ENCODE results near the gene ZNF408.

Gene ZNF408

DNA sequence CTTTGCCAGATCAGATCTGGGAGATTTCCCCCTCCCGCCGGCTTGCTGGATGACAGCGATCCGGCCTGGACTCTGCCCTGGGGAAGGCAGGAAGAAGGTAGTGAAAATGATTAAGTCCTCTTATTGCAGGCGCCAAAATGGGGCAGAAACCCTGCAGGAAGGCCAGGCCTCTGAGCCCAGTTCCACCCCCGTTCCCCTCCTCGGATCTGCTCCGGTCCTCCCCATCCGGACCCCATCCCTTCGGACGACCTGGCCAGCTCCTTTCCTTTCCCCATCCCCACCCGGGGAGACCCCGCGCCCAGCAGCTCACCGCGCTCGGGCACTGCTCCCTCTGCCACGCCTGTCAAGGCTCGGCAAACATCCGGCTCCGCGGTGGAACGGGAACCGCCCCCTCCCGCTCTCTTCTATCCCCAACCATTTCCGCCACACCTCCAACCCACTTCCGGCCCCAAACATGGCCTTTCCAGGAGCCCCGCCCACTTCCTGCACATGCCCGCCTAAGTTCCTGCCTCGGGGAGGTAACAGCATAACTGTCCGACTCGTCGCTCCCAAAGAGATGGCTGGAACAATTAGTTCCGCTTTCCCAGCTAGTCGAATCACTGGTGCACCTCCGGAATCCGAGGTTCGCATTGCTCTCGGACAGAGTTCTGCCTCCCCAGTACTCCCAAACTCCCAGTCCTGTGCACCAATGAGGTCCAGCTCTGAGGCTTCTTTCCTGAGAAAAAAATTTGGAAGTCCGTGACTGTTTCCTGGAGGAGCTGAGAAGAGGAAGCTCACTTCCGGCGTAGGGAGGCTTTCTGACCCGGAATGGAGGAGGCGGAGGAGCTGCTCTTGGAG lies at the start of gene ZNF408, which contains the start of gene ARHGAP1:
ZNF408 (plus strand) TSS at position 791 of the 837 bp plus-strand sequence; CDS start at position 808, 17 bp downstream.
ARHGAP1 (minus strand) TSS at position 379 of the 837 bp plus-strand sequence. CDS start 4,512 bp downstream, outside the sequence.
- no peak for TF ChIP-seq CTCF (IDR thresholded peaks at IDR 0.05)
- H3K9me3 Mint-ChIP-seq = no peaks in the 10 kb centered on the region
- H3K36me3 Mint-ChIP-seq (ENCODE audit: low read depth) = peaks cover 20% of the 10 kb centered on the region
- no peaks in the 10 kb centered on the region for H3K27me3 Mint-ChIP-seq (ENCODE audit: low read depth, poor library complexity)
- DNase-seq = peak; percentile 98
- peaks cover 55% of the 10 kb centered on the region for H3K4me1 Mint-ChIP-seq
- H3K27ac Mint-ChIP-seq = peak within 1 kb of the TSS; percentile 100
- peak within 1 kb of the TSS; percentile 100 for H3K4me3 Mint-ChIP-seq

- H3K27ac Mint-ChIP-seq = no peak overlapping the region
- H3K4me3 Mint-ChIP-seq = no peak overlapping the region
- TF ChIP-seq CTCF (IDR thresholded peaks at IDR 0.05) = no peak
- no peaks in the 10 kb centered on the region for H3K4me1 Mint-ChIP-seq
- H3K27me3 Mint-ChIP-seq (ENCODE audit: low read depth, poor library complexity) = no peaks in the 10 kb centered on the region
- no peaks in the 10 kb centered on the region for H3K9me3 Mint-ChIP-seq
- H3K36me3 Mint-ChIP-seq (ENCODE audit: low read depth) = peaks cover 72% of the 10 kb centered on the region
- no peak for DNase-seq
These were observed 45.2 kb upstream of the ZNF408 start for GRCh38 chr11:46655631-46656030.

DNA sequence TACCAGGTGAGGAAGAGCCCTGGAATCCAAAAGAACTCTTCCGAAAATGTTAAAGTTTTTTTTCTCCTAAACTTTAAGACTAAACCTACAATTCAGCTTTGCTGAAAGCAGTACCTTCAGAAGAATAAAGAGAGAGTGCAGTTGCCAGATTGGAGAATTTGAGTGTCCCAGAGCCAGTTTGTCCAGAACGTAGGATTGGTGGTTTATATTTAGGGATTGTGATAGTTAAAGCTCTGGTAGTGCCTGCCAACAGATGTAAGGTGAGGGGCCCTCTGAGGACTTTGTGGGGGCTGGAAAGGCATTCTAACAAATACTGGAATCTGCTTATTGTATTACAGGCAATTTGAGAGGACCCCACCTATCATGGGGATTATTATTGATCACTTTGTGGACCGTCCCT lies 43.6 kb upstream of the ZNF408 start:
- Mint-ChIP-seq H3K9me3 (no peaks in the 10 kb centered on the region), H3K27ac (peak overlapping the region; percentile 26), H3K4me3 (no peak overlapping the region), H3K36me3 (ENCODE audit: low read depth) (peaks cover 63% of the 10 kb centered on the region), H3K27me3 (ENCODE audit: low read depth, poor library complexity) (no peaks in the 10 kb centered on the region), H3K4me1 (no peaks in the 10 kb centered on the region)
- TF ChIP-seq CTCF (IDR thresholded peaks at IDR 0.05) = no peak
- DNase-seq = no peak

DNA sequence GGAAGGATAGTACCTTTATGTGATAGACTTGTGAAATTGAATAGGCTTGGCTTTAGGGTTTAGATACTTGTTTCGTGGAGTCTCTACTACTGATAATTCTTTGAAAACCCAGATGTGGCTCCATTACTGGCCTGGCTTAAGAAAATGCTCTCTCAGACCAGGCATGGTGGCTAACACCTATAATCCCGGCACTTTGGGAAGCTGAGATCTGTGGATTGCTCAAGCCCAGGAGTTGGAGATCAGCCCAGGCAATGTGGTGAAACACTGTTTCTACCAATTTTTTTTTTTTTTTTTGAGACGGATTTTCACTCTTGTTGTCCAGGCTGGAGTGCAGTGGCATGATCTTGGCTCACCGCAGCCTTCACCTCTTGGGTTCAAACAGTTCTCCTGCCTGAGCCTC lies 42.6 kb upstream of the ZNF408 start:
- Mint-ChIP-seq H3K4me3 (no peak overlapping the region), H3K36me3 (ENCODE audit: low read depth) (peaks cover 59% of the 10 kb centered on the region), H3K27me3 (ENCODE audit: low read depth, poor library complexity) (no peaks in the 10 kb centered on the region), H3K9me3 (no peaks in the 10 kb centered on the region), H3K4me1 (no peaks in the 10 kb centered on the region), H3K27ac (no peak overlapping the region)
- DNase-seq = no peak
- TF ChIP-seq CTCF (IDR thresholded peaks at IDR 0.05) = no peak

DNA sequence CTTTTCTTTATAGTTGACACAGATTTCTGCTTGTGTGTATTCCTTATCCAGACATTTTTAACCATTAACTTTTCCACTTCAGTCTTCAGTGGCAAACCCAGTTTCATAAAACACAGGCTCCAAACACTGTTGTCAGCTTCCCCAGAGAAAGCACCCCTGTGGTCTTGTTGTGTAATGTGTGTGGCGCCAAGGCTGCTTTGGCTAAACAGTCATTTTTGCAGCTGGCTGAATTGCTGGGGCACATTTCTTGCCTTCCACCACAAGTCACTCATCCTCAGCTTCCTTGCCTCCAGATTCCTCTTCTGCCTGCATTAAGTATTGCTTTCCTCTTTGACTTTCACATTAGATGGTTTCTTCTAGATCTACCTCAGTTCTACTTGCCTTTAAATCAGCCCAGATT lies 40.9 kb upstream of the ZNF408 start:
- H3K9me3 Mint-ChIP-seq = no peaks in the 10 kb centered on the region
- H3K27me3 Mint-ChIP-seq (ENCODE audit: low read depth, poor library complexity) = no peaks in the 10 kb centered on the region
- no peak overlapping the region for H3K4me3 Mint-ChIP-seq
- DNase-seq = no peak
- peaks cover 63% of the 10 kb centered on the region for H3K36me3 Mint-ChIP-seq (ENCODE audit: low read depth)
- TF ChIP-seq CTCF (IDR thresholded peaks at IDR 0.05) = no peak
- no peak overlapping the region for H3K27ac Mint-ChIP-seq
- H3K4me1 Mint-ChIP-seq = no peaks in the 10 kb centered on the region

- DNase-seq = no peak
- Mint-ChIP-seq H3K27ac (no peak overlapping the region), H3K4me3 (no peak overlapping the region), H3K36me3 (ENCODE audit: low read depth) (peaks cover 67% of the 10 kb centered on the region), H3K27me3 (ENCODE audit: low read depth, poor library complexity) (no peaks in the 10 kb centered on the region), H3K4me1 (peaks cover 8% of the 10 kb centered on the region), H3K9me3 (no peaks in the 10 kb centered on the region)
- no peak for TF ChIP-seq CTCF (IDR thresholded peaks at IDR 0.05)
These were observed 39.0 kb upstream of the ZNF408 start for GRCh38 chr11:46661836-46662235.
